ENCODE data around the gene WDFY2. TPM values are rescaled to one million over a fixed set of nuclear protein-coding genes. Genes with fewer than 3 reads are reported as not detected.

WDFY2 gene
- total and polyA plus RNA-seq, 2 experiments from 2014 or later, result 11.4 to 24.0 TPM

DNA sequence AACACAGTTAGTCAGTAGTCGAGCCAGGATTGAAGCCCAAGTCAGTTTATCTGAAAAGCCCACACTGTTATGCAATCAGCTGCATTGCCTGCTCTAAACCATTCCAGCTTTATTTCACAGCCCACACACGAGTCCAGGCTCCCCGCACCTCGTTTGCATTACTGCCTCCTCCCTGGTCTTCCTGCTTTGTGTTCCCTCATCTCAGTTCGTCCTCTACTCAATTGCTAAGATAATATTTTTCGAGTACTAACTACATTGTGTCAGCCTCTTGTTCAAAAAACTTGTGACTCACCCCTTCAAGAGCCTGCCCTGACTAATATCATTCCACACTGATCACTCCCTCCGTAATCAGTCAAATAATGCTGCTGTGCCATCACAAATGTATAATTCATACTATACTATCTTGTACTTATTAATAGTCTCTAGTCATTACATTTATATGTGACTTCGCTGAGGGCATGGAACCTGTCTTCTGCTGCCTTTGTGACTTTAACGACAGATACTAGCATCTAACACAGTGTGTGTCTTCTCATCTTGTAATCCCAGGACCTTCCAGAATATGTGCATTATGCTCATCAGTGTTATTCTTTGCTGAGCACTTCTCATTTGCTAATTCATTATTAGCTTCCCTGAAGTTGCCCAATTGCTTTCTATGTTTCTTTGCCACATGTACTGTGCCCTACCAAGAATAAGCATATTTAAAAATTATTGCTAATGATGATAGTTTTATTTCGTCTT is 26.2 kb upstream of the WDFY2 start:
- no peaks in the 10 kb centered on the region for H3K9me2 ChIP-seq (ENCODE audit: insufficient read depth)
- peaks cover 8% of the 10 kb centered on the region for H3K4me1 Mint-ChIP-seq
- H3F3A ChIP-seq (replicated peaks; ENCODE audit: low read depth), result no peaks in the 10 kb centered on the region
- DNase-seq (ENCODE audit: low spot score) (no peak), ATAC-seq (peak; percentile 31; the same call in 1 of the 3 replicates)
- H3K27me3 ChIP-seq (ENCODE audit: insufficient read depth), result no peaks in the 10 kb centered on the region
- H3K27me3 Mint-ChIP-seq (ENCODE audit: insufficient read depth, low read depth, poor library complexity), result peaks cover 6% of the 10 kb centered on the region
- H3K27ac ChIP-seq (ENCODE audit: low read depth), result no peak overlapping the region
- H3K36me3 ChIP-seq (ENCODE audit: insufficient read depth), result no peaks in the 10 kb centered on the region
- H3K4me3 Mint-ChIP-seq, result no peak overlapping the region
- H4K20me1 ChIP-seq (replicated peaks; ENCODE audit: insufficient read depth), result no peaks in the 10 kb centered on the region
- H3K9me3 Mint-ChIP-seq, result no peaks in the 10 kb centered on the region
- no peak for TF ChIP-seq EZH2phosphoT487 (IDR thresholded peaks at IDR 0.05; ENCODE audit: unreplicated experiment)
- TF ChIP-seq ZNF331 (CRISPR knock-in tag; IDR thresholded peaks at IDR 0.05; ENCODE audit: low read depth), result no peak
- TF ChIP-seq, protein P1, sequence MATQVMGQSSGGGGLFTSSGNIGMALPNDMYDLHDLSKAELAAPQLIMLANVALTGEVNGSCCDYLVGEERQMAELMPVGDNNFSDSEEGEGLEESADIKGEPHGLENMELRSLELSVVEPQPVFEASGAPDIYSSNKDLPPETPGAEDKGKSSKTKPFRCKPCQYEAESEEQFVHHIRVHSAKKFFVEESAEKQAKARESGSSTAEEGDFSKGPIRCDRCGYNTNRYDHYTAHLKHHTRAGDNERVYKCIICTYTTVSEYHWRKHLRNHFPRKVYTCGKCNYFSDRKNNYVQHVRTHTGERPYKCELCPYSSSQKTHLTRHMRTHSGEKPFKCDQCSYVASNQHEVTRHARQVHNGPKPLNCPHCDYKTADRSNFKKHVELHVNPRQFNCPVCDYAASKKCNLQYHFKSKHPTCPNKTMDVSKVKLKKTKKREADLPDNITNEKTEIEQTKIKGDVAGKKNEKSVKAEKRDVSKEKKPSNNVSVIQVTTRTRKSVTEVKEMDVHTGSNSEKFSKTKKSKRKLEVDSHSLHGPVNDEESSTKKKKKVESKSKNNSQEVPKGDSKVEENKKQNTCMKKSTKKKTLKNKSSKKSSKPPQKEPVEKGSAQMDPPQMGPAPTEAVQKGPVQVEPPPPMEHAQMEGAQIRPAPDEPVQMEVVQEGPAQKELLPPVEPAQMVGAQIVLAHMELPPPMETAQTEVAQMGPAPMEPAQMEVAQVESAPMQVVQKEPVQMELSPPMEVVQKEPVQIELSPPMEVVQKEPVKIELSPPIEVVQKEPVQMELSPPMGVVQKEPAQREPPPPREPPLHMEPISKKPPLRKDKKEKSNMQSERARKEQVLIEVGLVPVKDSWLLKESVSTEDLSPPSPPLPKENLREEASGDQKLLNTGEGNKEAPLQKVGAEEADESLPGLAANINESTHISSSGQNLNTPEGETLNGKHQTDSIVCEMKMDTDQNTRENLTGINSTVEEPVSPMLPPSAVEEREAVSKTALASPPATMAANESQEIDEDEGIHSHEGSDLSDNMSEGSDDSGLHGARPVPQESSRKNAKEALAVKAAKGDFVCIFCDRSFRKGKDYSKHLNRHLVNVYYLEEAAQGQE (IDR thresholded peaks at IDR 0.05; ENCODE audit: unreplicated experiment), result no peak
- no peak for TF ChIP-seq NANOG (IDR thresholded peaks at IDR 0.05; ENCODE audit: borderline replicate concordance)
- TF ChIP-seq JUNB (IDR thresholded peaks at IDR 0.05; ENCODE audit: unreplicated experiment), result no peak
- TF ChIP-seq, protein P2, sequence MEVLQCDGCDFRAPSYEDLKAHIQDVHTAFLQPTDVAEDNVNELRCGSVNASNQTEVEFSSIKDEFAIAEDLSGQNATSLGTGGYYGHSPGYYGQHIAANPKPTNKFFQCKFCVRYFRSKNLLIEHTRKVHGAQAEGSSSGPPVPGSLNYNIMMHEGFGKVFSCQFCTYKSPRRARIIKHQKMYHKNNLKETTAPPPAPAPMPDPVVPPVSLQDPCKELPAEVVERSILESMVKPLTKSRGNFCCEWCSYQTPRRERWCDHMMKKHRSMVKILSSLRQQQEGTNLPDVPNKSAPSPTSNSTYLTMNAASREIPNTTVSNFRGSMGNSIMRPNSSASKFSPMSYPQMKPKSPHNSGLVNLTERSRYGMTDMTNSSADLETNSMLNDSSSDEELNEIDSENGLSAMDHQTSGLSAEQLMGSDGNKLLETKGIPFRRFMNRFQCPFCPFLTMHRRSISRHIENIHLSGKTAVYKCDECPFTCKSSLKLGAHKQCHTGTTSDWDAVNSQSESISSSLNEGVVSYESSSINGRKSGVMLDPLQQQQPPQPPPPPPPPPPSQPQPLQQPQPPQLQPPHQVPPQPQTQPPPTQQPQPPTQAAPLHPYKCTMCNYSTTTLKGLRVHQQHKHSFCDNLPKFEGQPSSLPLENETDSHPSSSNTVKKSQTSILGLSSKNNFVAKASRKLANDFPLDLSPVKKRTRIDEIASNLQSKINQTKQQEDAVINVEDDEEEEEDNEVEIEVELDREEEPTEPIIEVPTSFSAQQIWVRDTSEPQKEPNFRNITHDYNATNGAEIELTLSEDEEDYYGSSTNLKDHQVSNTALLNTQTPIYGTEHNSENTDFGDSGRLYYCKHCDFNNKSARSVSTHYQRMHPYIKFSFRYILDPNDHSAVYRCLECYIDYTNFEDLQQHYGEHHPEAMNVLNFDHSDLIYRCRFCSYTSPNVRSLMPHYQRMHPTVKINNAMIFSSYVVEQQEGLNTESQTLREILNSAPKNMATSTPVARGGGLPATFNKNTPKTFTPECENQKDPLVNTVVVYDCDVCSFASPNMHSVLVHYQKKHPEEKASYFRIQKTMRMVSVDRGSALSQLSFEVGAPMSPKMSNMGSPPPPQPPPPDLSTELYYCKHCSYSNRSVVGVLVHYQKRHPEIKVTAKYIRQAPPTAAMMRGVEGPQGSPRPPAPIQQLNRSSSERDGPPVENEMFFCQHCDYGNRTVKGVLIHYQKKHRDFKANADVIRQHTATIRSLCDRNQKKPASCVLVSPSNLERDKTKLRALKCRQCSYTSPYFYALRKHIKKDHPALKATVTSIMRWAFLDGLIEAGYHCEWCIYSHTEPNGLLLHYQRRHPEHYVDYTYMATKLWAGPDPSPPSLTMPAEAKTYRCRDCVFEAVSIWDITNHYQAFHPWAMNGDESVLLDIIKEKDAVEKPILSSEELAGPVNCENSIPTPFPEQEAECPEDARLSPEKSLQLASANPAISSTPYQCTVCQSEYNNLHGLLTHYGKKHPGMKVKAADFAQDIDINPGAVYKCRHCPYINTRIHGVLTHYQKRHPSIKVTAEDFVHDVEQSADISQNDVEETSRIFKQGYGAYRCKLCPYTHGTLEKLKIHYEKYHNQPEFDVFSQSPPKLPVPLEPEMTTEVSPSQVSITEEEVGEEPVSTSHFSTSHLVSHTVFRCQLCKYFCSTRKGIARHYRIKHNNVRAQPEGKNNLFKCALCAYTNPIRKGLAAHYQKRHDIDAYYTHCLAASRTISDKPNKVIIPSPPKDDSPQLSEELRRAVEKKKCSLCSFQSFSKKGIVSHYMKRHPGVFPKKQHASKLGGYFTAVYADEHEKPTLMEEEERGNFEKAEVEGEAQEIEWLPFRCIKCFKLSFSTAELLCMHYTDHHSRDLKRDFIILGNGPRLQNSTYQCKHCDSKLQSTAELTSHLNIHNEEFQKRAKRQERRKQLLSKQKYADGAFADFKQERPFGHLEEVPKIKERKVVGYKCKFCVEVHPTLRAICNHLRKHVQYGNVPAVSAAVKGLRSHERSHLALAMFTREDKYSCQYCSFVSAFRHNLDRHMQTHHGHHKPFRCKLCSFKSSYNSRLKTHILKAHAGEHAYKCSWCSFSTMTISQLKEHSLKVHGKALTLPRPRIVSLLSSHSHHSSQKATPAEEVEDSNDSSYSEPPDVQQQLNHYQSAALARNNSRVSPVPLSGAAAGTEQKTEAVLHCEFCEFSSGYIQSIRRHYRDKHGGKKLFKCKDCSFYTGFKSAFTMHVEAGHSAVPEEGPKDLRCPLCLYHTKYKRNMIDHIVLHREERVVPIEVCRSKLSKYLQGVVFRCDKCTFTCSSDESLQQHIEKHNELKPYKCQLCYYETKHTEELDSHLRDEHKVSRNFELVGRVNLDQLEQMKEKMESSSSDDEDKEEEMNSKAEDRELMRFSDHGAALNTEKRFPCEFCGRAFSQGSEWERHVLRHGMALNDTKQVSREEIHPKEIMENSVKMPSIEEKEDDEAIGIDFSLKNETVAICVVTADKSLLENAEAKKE (CRISPR knock-in tag; IDR thresholded peaks at IDR 0.05), result no peak
- no peak for TF ChIP-seq EZH2 (IDR thresholded peaks at IDR 0.05; ENCODE audit: low read depth, unreplicated experiment)
- TF ChIP-seq CREB1 (CRISPR knock-in tag; IDR thresholded peaks at IDR 0.05; ENCODE audit: low read depth), result no peak
- TF ChIP-seq, protein P3, sequence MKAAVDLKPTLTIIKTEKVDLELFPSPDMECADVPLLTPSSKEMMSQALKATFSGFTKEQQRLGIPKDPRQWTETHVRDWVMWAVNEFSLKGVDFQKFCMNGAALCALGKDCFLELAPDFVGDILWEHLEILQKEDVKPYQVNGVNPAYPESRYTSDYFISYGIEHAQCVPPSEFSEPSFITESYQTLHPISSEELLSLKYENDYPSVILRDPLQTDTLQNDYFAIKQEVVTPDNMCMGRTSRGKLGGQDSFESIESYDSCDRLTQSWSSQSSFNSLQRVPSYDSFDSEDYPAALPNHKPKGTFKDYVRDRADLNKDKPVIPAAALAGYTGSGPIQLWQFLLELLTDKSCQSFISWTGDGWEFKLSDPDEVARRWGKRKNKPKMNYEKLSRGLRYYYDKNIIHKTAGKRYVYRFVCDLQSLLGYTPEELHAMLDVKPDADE (IDR thresholded peaks at IDR 0.05), result no peak
- no peak for TF ChIP-seq ZNF114 (CRISPR knock-in tag; IDR thresholded peaks at IDR 0.05)
- TF ChIP-seq POLR2AphosphoS5 (IDR thresholded peaks at IDR 0.05; ENCODE audit: low read depth), result no peak
- no peak for TF ChIP-seq STAT1 (IDR thresholded peaks at IDR 0.05; ENCODE audit: unreplicated experiment)
- TF ChIP-seq, protein P4, sequence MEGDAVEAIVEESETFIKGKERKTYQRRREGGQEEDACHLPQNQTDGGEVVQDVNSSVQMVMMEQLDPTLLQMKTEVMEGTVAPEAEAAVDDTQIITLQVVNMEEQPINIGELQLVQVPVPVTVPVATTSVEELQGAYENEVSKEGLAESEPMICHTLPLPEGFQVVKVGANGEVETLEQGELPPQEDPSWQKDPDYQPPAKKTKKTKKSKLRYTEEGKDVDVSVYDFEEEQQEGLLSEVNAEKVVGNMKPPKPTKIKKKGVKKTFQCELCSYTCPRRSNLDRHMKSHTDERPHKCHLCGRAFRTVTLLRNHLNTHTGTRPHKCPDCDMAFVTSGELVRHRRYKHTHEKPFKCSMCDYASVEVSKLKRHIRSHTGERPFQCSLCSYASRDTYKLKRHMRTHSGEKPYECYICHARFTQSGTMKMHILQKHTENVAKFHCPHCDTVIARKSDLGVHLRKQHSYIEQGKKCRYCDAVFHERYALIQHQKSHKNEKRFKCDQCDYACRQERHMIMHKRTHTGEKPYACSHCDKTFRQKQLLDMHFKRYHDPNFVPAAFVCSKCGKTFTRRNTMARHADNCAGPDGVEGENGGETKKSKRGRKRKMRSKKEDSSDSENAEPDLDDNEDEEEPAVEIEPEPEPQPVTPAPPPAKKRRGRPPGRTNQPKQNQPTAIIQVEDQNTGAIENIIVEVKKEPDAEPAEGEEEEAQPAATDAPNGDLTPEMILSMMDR (conservative IDR thresholded peaks at IDR 0.05; ENCODE audit: low read depth in 2 of 2), result no peak
- H3K79me2 ChIP-seq (replicated peaks; ENCODE audit: insufficient read depth), result no peaks in the 10 kb centered on the region
- peak overlapping the region; percentile 15; the same call in 1 of the 2 replicates for H2AFZ ChIP-seq
- no peak overlapping the region for H3K4me3 ChIP-seq
- no peaks in the 10 kb centered on the region for H3K36me3 Mint-ChIP-seq (ENCODE audit: low read depth)
- H3K4me1 ChIP-seq (ENCODE audit: insufficient read depth), result no peaks in the 10 kb centered on the region
- no peak overlapping the region for H3K27ac Mint-ChIP-seq
- H3K4me2 ChIP-seq, result no peak overlapping the region
